NCI-H1105 treated with DMSO at 0.1 percent for 48 hours (cell line): ENCODE measurements around the gene CNTNAP2.

Experiments used
- DNase-seq: peaks from one replicate; lab custom pipeline; 2025; lab: John Stamatoyannopoulos, UW

The CNTNAP2 gene

DNA sequence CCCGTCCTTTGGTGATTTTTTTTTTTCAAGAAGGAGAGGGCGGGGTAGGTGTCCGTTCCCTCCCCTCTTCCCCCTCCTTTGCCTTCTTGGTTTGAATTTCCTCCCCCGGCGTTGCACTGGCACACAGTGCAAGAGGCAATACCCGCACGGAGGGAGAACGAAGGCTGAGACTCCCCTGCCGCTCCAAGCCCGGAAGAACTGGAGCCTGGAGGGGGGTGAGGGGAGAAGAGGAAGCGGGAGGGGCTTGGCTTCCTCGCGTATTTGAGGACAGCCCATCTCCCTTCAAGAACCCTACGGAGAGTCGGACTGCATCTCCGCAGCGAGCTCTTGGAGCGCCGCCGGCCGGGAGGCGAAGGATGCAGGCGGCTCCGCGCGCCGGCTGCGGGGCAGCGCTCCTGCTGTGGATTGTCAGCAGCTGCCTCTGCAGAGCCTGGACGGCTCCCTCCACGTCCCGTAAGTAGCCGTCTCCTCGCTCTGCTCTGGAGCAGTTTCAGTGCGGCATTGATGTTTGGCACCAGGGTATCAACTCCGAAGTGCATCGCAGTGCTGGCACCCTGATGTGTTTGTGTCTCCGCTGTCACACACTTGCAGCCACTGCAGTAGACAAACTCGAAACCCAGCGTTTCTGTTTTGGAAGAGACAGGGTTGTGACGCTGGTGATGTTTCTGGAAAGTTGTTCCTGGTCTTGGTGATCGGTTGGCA lies at the start of gene CNTNAP2:
Gene CNTNAP2 (plus strand): TSS at position 281 of the 702 bp plus-strand sequence. CDS start 76 bp downstream, at position 357.
- DNase-seq = peak; percentile 79

DNA sequence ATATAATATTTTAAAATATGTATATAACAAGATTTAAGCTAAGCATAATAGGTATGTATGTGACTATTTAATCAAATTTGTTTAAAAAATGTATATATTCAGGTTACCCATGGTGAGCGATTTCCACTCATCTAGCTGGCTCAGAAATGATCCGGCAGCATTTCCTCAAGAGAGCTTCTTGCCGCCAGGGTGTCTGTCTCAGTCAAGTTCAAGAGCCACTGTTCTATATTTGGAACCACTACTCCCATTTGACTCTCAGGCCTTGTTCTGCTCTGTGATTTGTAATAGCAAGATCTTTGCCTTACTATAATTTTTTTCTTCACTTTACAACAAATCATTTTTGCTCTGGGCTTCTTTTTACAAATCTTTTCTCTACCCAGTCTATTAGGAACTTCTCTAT lies 48.7 kb upstream of the CNTNAP2 start:
- no peak for DNase-seq

GRCh38 chr7:146074195-146074765 lies 42.3 kb upstream of the CNTNAP2 start:
- DNase-seq = no peak

DNA sequence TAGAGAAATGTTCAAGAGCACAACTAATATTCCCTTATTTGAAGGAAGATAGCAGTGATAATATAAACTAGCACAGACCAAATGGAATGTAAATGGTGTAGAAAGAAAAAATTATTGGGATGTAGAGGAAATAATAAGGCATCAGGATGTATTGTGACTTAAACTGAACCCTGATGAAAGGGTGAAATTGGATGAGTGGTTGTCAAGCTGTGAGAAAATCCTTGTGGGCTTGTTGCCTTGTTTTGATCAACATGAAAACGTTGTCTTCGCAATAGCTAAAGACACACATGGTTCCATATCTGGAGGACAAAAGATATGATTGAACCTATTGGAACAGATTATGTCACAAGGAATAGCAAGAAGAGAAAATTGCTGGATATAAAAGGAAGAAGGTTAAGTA lies 40.3 kb upstream of the CNTNAP2 start:
- no peak for DNase-seq

GRCh38 chr7:146084086-146084485 lies 32.5 kb upstream of the CNTNAP2 start:
- no peak for DNase-seq

DNA sequence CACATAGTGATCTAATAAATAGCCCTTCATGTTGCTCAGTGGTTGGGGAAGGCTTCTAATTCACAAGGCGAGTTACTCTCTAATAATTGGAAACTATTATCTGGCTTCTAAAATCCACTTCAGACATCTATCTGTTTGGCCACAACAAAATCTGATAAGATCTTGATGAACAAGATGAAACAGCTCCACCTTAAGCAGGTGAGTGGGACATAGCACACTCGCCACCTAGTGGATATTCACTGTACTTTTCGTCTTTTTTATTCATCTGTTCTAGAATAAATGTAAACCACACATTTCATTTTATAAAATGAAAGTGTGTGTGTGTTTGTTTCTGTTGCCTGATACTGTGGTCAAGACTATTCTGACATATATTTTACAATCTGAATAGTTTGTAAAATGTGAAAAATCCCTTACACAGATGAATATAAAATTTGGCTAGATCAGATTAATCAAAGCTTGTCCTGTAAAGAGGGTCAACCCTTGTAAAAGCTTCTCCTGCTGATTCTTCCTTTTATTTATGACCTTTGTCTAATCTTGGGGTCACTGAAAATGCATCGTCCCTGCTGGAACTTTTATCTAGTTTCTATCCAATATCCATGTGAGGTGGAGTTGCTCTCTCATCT lies 26.5 kb upstream of the CNTNAP2 start:
- DNase-seq = peak; percentile 86

- DNase-seq = no peak
These were observed 22.2 kb upstream of the CNTNAP2 start for GRCh38 chr7:146094356-146094755.

DNA sequence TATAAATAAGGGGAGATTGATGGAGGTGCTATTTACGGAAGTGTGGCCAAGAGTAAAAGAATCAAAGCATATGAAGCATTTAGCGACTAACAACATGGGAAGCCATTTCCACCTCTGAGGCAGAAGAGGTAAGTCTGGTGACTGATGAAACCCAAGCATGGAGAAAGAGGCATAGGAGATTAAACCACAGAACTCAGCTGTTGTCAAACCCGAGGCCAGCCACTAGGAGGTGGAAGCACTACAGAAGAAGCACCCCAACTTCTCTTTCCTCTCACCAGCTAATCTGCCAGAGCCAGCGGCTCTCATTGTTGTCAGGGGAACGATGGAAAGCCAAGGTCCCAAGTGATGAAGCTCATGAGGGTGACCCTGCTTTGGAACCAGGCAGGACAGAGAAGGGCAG lies 19.6 kb upstream of the CNTNAP2 start:
- DNase-seq = no peak

- DNase-seq = no peak
These were observed 10.3 kb upstream of the CNTNAP2 start for GRCh38 chr7:146106319-146106718.

- DNase-seq = no peak
These were observed 3.8 kb upstream of the CNTNAP2 start for GRCh38 chr7:146112755-146113154.

DNA sequence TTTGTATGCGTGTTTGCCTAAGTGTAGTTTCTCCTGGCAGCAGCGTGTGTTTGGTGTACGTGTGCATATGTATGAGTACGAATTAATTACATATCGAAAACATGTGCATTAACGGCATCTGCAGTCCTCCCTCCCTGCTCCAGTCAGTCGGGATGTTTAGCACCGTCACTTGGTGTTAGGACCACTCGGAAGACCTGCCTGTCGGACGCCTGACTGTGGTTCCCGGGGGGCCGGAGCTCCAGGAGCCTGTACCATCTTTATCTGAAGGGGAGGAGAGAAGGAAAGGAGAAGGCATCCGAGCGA lies 1.1 kb upstream of the CNTNAP2 start:
- peak; percentile 69 for DNase-seq

DNA sequence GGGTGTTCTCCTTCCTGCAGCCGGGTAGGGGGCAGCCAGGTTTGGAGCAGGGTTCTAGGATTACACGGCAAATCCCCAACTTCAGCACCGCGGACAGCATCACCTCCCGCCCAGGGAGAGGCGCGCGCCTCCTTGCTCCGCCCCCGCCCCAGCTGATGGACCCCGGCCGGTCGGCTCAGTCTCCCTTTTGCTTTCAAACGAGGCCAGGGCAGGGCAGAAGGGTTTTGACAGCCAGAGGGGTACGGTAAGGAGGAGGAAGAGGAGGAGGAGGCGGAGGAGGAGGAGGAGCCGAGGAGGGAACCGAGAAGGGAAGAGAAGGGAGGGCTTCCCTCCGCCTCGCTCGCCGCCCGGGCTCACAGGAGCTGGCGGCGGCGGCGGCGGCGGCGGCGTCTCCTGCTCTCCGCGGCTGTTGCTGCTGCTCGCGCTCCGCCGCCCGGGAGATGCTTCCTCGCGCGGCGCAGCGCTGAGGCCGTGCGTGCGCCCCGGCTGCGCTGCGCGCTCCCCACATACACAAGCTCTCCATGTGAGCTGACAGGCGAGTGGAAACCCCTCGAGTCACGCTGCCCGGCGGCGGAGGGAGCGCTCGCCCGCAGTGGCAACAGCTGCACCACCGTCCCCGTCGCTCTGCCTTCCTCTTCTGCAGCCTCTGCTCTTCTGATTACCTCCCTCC lies 615 bp upstream of the CNTNAP2 start:
- peak; percentile 79 for DNase-seq

GRCh38 chr7:146117576-146117975 lies 975 bp downstream of the CNTNAP2 start:
- no peak for DNase-seq

DNA sequence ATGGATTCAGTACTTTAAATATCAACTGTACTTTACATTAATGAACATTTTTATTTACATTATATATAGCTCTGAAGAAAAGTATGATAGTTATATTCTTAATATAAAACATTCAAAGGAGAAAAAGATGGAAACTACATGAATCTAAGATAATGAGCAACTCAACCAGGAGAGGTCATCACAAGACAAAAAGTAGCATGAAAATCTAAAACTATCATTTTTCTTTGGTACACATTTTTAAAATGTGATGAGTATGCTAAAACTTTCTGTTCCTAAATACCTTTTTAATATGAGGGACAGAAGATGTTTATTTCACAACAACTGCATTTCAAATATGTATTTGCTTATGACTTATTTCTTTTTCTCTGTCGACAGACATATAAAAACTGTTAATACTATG lies 2.4 kb downstream of the CNTNAP2 start:
- peak; percentile 12 for DNase-seq

DNA sequence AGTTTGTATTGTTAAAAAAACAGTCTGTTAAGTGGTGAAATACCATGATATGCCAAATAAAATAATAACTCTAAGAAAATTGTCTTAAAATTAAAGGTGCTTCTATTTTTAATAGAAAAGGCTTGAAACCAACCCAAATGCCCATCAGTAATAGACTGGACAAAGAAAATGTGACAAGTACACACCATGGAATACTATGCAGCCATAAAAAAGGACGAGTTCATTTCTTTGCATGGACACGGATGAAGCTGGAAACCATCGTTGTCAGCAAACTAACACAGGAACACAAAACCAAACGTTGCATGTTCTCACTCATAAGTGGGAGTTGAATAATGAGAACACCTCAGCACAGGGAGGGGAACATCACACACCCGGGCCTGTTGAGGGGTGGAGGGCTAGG lies 7.1 kb downstream of the CNTNAP2 start:
- no peak for DNase-seq

- DNase-seq = no peak
These were observed 10.3 kb downstream of the CNTNAP2 start for GRCh38 chr7:146126767-146127509.

- DNase-seq = peak; percentile 13
These were observed 12.7 kb downstream of the CNTNAP2 start for GRCh38 chr7:146129296-146129695.

- DNase-seq = no peak
These were observed 13.4 kb downstream of the CNTNAP2 start for GRCh38 chr7:146129997-146130396.

GRCh38 chr7:146131701-146132100 lies 15.1 kb downstream of the CNTNAP2 start:
- DNase-seq = no peak

DNA sequence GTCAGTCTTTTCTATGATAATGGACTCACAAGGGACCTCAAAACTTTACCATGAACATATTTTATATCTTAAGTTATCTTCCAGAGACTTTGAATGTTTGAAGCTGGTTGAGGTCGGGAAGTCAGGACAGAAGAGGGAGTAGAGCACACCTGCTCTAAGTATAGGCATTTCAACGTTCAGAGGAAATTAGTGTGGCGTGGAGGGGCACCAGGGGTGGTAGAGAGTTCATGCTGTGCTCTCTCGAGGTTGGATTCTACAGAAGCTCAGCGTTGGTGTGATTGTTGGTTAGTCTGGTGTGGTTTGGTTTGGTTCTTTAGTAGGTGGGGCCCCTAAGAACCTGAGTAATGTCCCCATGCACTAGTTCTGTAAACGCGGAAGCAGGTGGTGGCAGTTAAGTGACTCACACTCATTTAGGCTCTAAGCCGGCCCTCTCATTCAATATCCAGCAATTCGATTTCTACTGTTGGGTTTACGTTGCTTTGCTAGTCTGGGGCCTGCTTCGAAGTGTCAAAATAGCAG lies 19.8 kb downstream of the CNTNAP2 start:
- DNase-seq = no peak

GRCh38 chr7:146138926-146139325 lies 22.3 kb downstream of the CNTNAP2 start:
- no peak for DNase-seq

DNA sequence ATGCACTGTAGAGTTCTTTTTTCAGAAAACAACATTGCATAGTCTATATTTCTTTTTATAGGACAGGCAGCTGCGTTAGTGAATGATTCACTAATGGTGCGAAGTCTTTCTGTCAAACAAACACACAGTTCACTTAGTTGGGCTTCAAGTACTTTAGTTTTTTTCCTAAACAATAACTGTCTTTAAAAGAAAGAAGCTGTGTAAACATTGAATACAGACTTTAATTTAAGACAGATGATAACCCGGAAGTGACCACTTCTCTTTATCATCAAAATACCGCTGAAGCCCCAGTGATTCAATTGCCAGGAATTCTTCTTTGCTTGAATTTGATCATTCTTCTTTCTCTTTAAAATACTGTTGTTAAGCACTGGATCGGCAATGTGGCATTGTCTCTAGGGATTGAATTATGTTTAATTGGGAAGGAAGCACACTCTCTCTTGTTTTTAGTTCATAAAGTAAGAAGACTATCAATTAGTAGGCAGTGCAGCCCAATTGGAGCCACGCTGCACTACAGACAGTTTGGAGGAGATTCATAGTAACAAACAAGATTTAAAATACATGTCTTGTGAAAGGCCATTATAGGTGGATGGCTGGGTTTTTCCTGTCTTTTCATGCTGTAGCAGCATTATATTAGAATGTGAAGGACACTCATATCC lies 30.4 kb downstream of the CNTNAP2 start:
- peak; percentile 89 for DNase-seq
